Adrenal gland (tissue), 5 donors: ENCODE measurements around the gene AFMID.

ENCODE experiments used
- CTCF ChIP-seq, 6 experiments: fragments of 450-650 bp in 4 of 6; fragments of 200-600 bp in 2 of 6; sonication (generic) in 1 of 6; IDR thresholded peaks; 1 replicate in 5 of 6; 2 replicates in 1 of 6; pipeline versions ENCODE4 v1.5.1 to v1.8.0; 2016 to 2021; ENCODE audit warnings: antibody characterized with exemption in 6 of 6, mild to moderate bottlenecking in 2 of 6, moderate library complexity in 1 of 6
- POLR2A ChIP-seq, 2 donors: fragments of 450-650 bp; IDR thresholded peaks; one replicate each; pipeline ENCODE4 v1.6.1; 2017; ENCODE audit warnings: antibody characterized with exemption in 2 of 2, mild to moderate bottlenecking in 2 of 2, moderate library complexity in 1 of 2
- donor health status: DM: no; HTN: no; CAD: no.

GRCh38 chr17:78184868-78185267 lies 2.3 kb upstream of the AFMID start:
- TF ChIP-seq POLR2A (IDR thresholded peaks at IDR 0.05) (no peak), CTCF (IDR thresholded peaks at IDR 0.05) (no peak)
